HepG2 (cell line): ENCODE measurements around the gene SLC29A3. TPM values are rescaled to one million over a fixed set of nuclear protein-coding genes. Genes with fewer than 3 reads are reported as not detected.

Source experiments
- ATAC-seq: fragments of 200-7000 bp; cut with Tn5 transposase; 3 replicates; pipeline ENCODE4 v1.9.1; 2020; ENCODE audit warnings: mild to moderate bottlenecking, moderate library complexity
- BruUV-seq: library from RNA; stranded (reverse); fragments of 400-500 nt; replicated peaks from 2 replicates; lab custom pipeline; 2021; lab: Mats Ljungman, UMichigan
- CTCF ChIA-PET: fragments of 300-600 bp; formaldehyde crosslinking; extraction: SDS; loops from one replicate; lab custom pipeline; 2021; ENCODE audit warnings: low total read pairs, inconsistent platforms, low intra/inter-chr PET ratio; lab: Yijun Ruan, JAX
- POLR2A ChIA-PET: fragments of 350-600 bp; sonication (Branson Sonifier 250); formaldehyde crosslinking; loops from one replicate; lab custom pipeline; 2020; ENCODE audit warnings: antibody characterized with exemption, inconsistent platforms; lab: Yijun Ruan, JAX
- DNase-seq: peaks from one replicate; pipeline ENCODE4 v3.0.0-alpha.2; 2015; ENCODE audit warnings: low spot score
- FAIRE-seq: peaks from 3 replicates; lab custom pipeline; 2011; peaks lifted over from hg19 to GRCh38; lab: Jason Lieb, UNC
- H2AFZ ChIP-seq: one replicate; pipeline ENCODE4 v1.6.1; 2011; ENCODE audit warnings: low read length, inconsistent platforms
- H3K27ac ChIP-seq: fragments of 300-600 bp; 3 replicates; pipeline ENCODE4 v1.8.0; 2011; ENCODE audit warnings: mixed run types, mild to moderate bottlenecking, mixed read lengths, low read length, inconsistent platforms; ENCODE audit not compliant: insufficient read depth; ENCODE audit errors: extremely low read length
- H3K27me3 ChIP-seq, 2 experiments: fragments of 200-600 bp in 1 of 2; 2 replicates in 1 of 2; 3 replicates in 1 of 2; pipeline versions ENCODE4 v1.6.0 to v1.8.0; 2011; ENCODE audit warnings: low read length in 2 of 2, mild to moderate bottlenecking in 2 of 2, moderate library complexity in 2 of 2, inconsistent platforms in 1 of 2; ENCODE audit not compliant: insufficient read depth in 2 of 2, control insufficient read depth in 1 of 2
- H3K36me3 ChIP-seq, 2 experiments: fragments of 200-600 bp in 1 of 2; replicated peaks in 1 of 2; 2 replicates in 1 of 2; 3 replicates in 1 of 2; pipeline versions ENCODE4 v1.5.1 to v1.8.0; 2011; ENCODE audit warnings: low read length in 2 of 2, inconsistent platforms in 1 of 2; ENCODE audit not compliant: insufficient read depth in 2 of 2, control insufficient read depth in 1 of 2
- H3K4me1 ChIP-seq: 2 replicates; pipeline ENCODE4 v1.5.1; 2012; ENCODE audit warnings: low read length, inconsistent platforms; ENCODE audit not compliant: insufficient read depth
- H3K4me2 ChIP-seq: 2 replicates; pipeline ENCODE4 v1.6.0; 2011; ENCODE audit warnings: low read depth, low read length, inconsistent platforms
- H3K4me3 ChIP-seq, 3 experiments: fragments of 200-600 bp in 1 of 3; sonication (generic), shearing (Covaris generic) in 1 of 3; replicated peaks in 1 of 3; 2 replicates each; pipeline ENCODE4 v1.5.1; 2011 to 2016; ENCODE audit warnings: low read length in 3 of 3, inconsistent platforms in 2 of 3, low read depth in 2 of 3, mild to moderate bottlenecking in 2 of 3, control low read depth in 1 of 3, mixed read lengths in 1 of 3; ENCODE audit not compliant: insufficient read depth in 1 of 3
- H3K79me2 ChIP-seq: one replicate; pipeline ENCODE4 v1.6.1; 2011; ENCODE audit warnings: low read length, inconsistent platforms; ENCODE audit not compliant: insufficient read depth
- H3K9ac ChIP-seq: 2 replicates; pipeline ENCODE4 v1.6.0; 2011; ENCODE audit warnings: mild to moderate bottlenecking, low read depth, low read length, inconsistent platforms; ENCODE audit not compliant: insufficient read depth
- H3K9me3 ChIP-seq: 2 replicates; pipeline ENCODE4 v1.5.1; 2012; ENCODE audit warnings: mild to moderate bottlenecking, low read length
- H4K20me1 ChIP-seq: 2 replicates; pipeline ENCODE4 v1.6.0; 2011; ENCODE audit warnings: inconsistent platforms, mild to moderate bottlenecking, low read length, moderate library complexity; ENCODE audit not compliant: insufficient read depth
- CBFB ChIP-seq: sonication (generic); formaldehyde crosslinking; IDR thresholded peaks from 2 replicates; pipeline ENCODE4 v1.4.0; 2020; ENCODE audit warnings: missing genetic modification reagents
- HNRNPH1 ChIP-seq: fragments of 200-400 bp; formaldehyde crosslinking; optimal IDR thresholded peaks from 2 replicates; pipeline ENCODE3; 2017; ENCODE audit warnings: mild to moderate bottlenecking, low read depth, low read length
- JUNB ChIP-seq: sonication (generic); formaldehyde crosslinking; IDR thresholded peaks from 2 replicates; pipeline ENCODE4 v1.8.0; 2022; ENCODE audit warnings: missing genetic modification reagents, mild to moderate bottlenecking, borderline replicate concordance
- MAFK ChIP-seq, 2 experiments: IDR thresholded peaks in 1 of 2; conservative IDR thresholded peaks in 1 of 2; 2 replicates each; pipeline ENCODE4 v1.6.1; 2011; ENCODE audit warnings: improper control_type of control experiment in 2 of 2, low read length in 2 of 2
- SP1 ChIP-seq, 2 experiments: fragments of 450-650 bp in 1 of 2; sonication (generic) in 1 of 2; formaldehyde crosslinking in 1 of 2; IDR thresholded peaks; 2 replicates each; pipeline versions ENCODE4 v1.4.0 to v1.6.1; 2016 to 2020; ENCODE audit warnings: missing genetic modification reagents in 1 of 2
- TCF7L2 ChIP-seq: IDR thresholded peaks from 2 replicates; pipeline ENCODE4 v1.6.1; 2011; ENCODE audit warnings: mild to moderate bottlenecking, low read depth, low read length, moderate library complexity
- TRIM22 ChIP-seq: fragments of 450-650 bp; IDR thresholded peaks from 2 replicates; pipeline ENCODE4 v1.6.1; 2017
- ZFP62 ChIP-seq: sonication (generic); formaldehyde crosslinking; IDR thresholded peaks from 2 replicates; pipeline ENCODE4 v1.4.0; 2020; ENCODE audit warnings: missing genetic modification reagents
- ZFP90 ChIP-seq: sonication (generic); formaldehyde crosslinking; IDR thresholded peaks from 2 replicates; pipeline ENCODE4 v1.8.0; 2022; ENCODE audit warnings: missing genetic modification reagents, mild to moderate bottlenecking, inconsistent platforms, borderline replicate concordance
- ZNF143 ChIP-seq: sonication (generic); formaldehyde crosslinking; IDR thresholded peaks from 2 replicates; pipeline ENCODE4 v1.4.0; 2020; ENCODE audit warnings: missing genetic modification reagents
- ZNF432 ChIP-seq: sonication (generic); formaldehyde crosslinking; IDR thresholded peaks from 2 replicates; pipeline ENCODE4 v1.5.0; 2020; ENCODE audit warnings: missing genetic modification reagents, mild to moderate bottlenecking, borderline replicate concordance
- ZNF577 ChIP-seq: sonication (generic); formaldehyde crosslinking; IDR thresholded peaks from 2 replicates; pipeline ENCODE4 v1.4.0; 2020; ENCODE audit warnings: mild to moderate bottlenecking, low read depth, missing genetic modification reagents, borderline replicate concordance
- ZNF605 ChIP-seq: sonication (generic); formaldehyde crosslinking; IDR thresholded peaks from 2 replicates; pipeline ENCODE4 v1.8.0; 2022; ENCODE audit warnings: mild to moderate bottlenecking, missing genetic modification reagents
- WGBS: methylation state at CpG from one replicate; pipeline ENCODE4 v1.1.6; 2017; ENCODE audit warnings: low lambda C conversion rate; 5-methylcytosine and 5-hydroxymethylcytosine counted together
- in situ Hi-C: cut with HindIII; loops from 2 replicates; pipeline ENCODE4 v1.10.0; 2017; ENCODE audit warnings: low pct_unique_long_range_greater_than_20kb; ENCODE audit not compliant: extremely low pct_ligation_motif_present
- intact Hi-C: fragments of 100-400 bp; cut with micrococcal nuclease; formaldehyde crosslinking; loops from one replicate; pipeline ENCODE4 v1.10.0; 2022; ENCODE audit not compliant: unreplicated experiment
- polyA plus RNA-seq, 8 experiments: library from polyadenylated mRNA; depleted of rRNA in 3 of 8; stranded (reverse) in 7 of 8; unstranded in 1 of 8; fragments of >200 nt; fragmentation: Illumina TruSeq in 4 of 8; extraction: Trizol in 4 of 8; gene quantifications; 2 replicates each; pipeline versions ENCODE4 v1.2.1 to v1.2.3, GENCODE V29; 2011 to 2016; ENCODE audit warnings: low read depth in 4 of 8, missing spikeins in 1 of 8, mixed read lengths in 1 of 8; ENCODE audit not compliant: insufficient read depth in 1 of 8
- total RNA-seq, 5 experiments: library from RNA; depleted of rRNA; stranded (reverse); fragments of >200 nt; fragmentation: Illumina TruSeq; extraction: Trizol; gene quantifications; 2 replicates each; pipeline ENCODE4 v1.2.3, GENCODE V29; 2016; ENCODE audit warnings: low read depth in 1 of 5
- TF ChIP-seq, protein P1 (sequence below): sonication (generic); formaldehyde crosslinking; IDR thresholded peaks from 2 replicates; pipeline ENCODE4 v1.4.0; 2020; ENCODE audit warnings: missing genetic modification reagents, borderline replicate concordance

The SLC29A3 gene
- total and polyA plus RNA-seq, 2 of the 13 experiments (the other 11 are each of a cell fraction or from before 2014, with no cell fraction given): 8.6 to 11.8 TPM

DNA sequence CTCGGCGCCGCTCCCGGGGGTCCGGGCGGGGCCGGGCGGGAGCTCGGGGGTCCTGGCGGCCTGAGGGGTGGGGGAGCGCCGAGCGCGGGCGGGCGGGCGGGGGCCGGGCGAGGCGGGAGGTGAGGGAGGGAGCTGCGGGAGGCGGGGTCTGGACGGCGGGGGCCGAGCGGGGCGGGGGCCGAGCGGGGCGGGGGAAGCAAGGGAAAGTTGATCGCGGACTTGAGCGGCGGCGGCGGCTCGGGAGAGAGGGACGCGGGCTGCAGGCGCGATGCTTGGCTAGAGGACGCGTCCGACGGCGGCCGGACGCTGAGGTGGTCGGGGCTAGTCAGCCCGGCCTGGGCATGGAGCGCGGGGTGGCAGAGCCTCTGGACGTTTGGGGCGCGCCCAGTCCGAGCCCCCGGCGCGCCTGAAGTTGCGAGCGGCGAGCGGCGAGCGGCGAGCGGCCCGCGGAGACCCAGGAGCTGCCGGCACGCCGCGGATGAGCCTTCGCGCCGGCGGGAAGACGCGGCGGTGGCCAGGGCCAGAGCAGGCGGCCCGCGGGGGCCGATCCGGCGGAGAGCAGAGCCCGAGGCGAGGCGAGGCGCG lies 77.7 kb downstream of the SLC29A3 start, which contains the start of gene CDH23:
CDH23 (plus strand) TSS at position 210 of the 585 bp plus-strand sequence. CDS start 42,912 bp downstream, outside the sequence.
- BruUV-seq: no TSS peak
- H3K4me3 ChIP-seq: no peak within 1 kb of the TSS; a peak in 1 of 6 replicates
- CTCF ChIA-PET: no interaction called here

More for the DNA sequence above, 77.7 kb downstream of the SLC29A3 start, which contains the start of gene CDH23:
- no peak for FAIRE-seq
- Histone ChIP-seq H3K4me2 (no peak within 1 kb of the TSS; the same call in 1 of the 2 replicates), H2AFZ (no peak within 1 kb of the TSS), H3K27ac (no peak within 1 kb of the TSS), H3K9ac (no peak within 1 kb of the TSS), H3K79me2 (no peaks in the 10 kb centered on the region), H3K4me1 (peaks cover 11% of the 10 kb centered on the region), H4K20me1 (no peaks in the 10 kb centered on the region), H3K9me3 (no peaks in the 10 kb centered on the region), H3K27me3 (peaks cover 12 to 52% of the 10 kb centered on the region in 2 experiments; a peak in 3 of 5 replicates), H3K36me3 (no peaks in the 10 kb centered on the region)
- no peak for TF ChIP-seq JUNB (CRISPR knock-in tag)
- no peak for TF ChIP-seq ZNF432
- no peak for TF ChIP-seq ZFP62 (CRISPR knock-in tag)
- no peak for TF ChIP-seq CBFB
- TF ChIP-seq SP1 (IDR thresholded peaks at IDR 0.05): no peak
- TF ChIP-seq SP1 (CRISPR knock-in tag; IDR thresholded peaks at IDR 0.05): no peak
- no peak for TF ChIP-seq TRIM22
- TF ChIP-seq ZFP90 (CRISPR knock-in tag): no peak
- TF ChIP-seq HNRNPH1: no peak
- TF ChIP-seq, protein P1, sequence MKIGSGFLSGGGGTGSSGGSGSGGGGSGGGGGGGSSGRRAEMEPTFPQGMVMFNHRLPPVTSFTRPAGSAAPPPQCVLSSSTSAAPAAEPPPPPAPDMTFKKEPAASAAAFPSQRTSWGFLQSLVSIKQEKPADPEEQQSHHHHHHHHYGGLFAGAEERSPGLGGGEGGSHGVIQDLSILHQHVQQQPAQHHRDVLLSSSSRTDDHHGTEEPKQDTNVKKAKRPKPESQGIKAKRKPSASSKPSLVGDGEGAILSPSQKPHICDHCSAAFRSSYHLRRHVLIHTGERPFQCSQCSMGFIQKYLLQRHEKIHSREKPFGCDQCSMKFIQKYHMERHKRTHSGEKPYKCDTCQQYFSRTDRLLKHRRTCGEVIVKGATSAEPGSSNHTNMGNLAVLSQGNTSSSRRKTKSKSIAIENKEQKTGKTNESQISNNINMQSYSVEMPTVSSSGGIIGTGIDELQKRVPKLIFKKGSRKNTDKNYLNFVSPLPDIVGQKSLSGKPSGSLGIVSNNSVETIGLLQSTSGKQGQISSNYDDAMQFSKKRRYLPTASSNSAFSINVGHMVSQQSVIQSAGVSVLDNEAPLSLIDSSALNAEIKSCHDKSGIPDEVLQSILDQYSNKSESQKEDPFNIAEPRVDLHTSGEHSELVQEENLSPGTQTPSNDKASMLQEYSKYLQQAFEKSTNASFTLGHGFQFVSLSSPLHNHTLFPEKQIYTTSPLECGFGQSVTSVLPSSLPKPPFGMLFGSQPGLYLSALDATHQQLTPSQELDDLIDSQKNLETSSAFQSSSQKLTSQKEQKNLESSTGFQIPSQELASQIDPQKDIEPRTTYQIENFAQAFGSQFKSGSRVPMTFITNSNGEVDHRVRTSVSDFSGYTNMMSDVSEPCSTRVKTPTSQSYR: no peak
- no peak for TF ChIP-seq ZNF577 (CRISPR knock-in tag)
- no peak for TF ChIP-seq TCF7L2
- TF ChIP-seq MAFK (conservative IDR thresholded peaks at IDR 0.05 in 1 of 2, IDR thresholded peaks at IDR 0.05 in 1 of 2; ENCODE audit: low read length in 2 of 2): no peak
- TF ChIP-seq ZNF605 (CRISPR knock-in tag): no peak
- TF ChIP-seq ZNF143 (CRISPR knock-in tag): no peak
- DNase-seq: no peak
- 33% methylated on average over 64 of the region's 91 CpGs for WGBS
- ATAC-seq: no peak
- intact Hi-C loops: no loop called here
- in situ Hi-C loops: no loop called here
- POLR2A ChIA-PET: no interaction called here
